Dermis microvascular lymphatic vessel endothelial cell (primary cell): ENCODE data around the gene ENPP1. TPM values are rescaled to one million over a fixed set of nuclear protein-coding genes. Genes with fewer than 3 reads are reported as not detected.
"Not testable (repeated sequence)": the region's sequence is repeated elsewhere in the genome, so short reads cannot be mapped to it uniquely, and the experiment has no call there.

Experiments
- DNase-seq, 2 donors: peaks; one replicate each; pipeline versions ENCODE4 v3.0.0 to v3.0.0-alpha.2; 2010; ENCODE audit warnings: low read depth in 2 of 2
- total RNA-seq: library from RNA; depleted of rRNA; stranded (reverse); fragments of >200 nt; gene quantifications from 2 replicates; pipeline ENCODE4 v1.2.1, GENCODE V29; 2014

ENPP1 gene
- total RNA-seq, 1 donor from 2014 or later = 0.13 TPM

GRCh38 chr6:131831392-131831791 lies 23.6 kb downstream of the ENPP1 start:
- peak in 1 of 2 donors; percentile 29 for DNase-seq

GRCh38 chr6:131831886-131832285 lies 24.1 kb downstream of the ENPP1 start:
- no peak for DNase-seq

DNA sequence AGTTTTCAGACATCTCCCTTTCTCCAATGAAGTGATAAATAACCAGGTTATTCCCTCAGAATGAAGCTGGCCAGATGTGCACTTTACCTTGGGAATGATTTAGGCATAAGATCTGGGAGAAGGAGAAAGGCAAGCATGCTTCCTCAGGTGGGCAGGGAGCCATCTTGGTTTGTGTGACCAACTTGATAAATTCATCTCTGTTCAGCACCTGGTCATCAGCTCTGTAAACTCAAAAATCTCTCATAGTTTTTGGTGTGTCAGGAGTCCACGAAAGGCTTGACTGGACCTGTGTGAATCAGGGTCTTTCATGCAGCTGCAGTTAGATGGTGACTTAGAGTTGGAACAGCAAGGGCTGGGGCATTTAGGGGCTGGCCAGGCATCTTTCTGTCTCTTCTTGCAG lies 24.5 kb downstream of the ENPP1 start:
- no peak for DNase-seq

- no peak for DNase-seq
Measured at GRCh38 chr6:131838051-131838450, 30.2 kb downstream of the ENPP1 start.

DNA sequence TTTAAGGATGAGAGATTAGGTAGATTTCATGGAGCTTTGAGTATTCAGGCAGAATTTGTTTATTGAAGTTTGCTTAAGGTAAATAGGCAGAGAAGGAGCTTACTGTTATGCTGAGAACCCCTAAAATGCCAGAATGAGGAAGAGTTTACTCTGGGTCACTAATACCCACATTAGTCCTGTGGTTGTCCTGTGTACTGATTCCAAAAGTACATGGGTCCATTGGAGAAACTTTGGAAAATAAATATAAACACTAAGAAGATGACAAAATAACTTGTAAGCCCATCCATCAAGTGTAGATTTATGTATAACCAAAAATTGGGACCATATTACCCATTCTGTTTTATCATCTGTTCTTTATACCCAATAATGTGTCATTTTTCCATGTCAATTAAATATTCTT lies 31.6 kb downstream of the ENPP1 start:
- no peak for DNase-seq

DNA sequence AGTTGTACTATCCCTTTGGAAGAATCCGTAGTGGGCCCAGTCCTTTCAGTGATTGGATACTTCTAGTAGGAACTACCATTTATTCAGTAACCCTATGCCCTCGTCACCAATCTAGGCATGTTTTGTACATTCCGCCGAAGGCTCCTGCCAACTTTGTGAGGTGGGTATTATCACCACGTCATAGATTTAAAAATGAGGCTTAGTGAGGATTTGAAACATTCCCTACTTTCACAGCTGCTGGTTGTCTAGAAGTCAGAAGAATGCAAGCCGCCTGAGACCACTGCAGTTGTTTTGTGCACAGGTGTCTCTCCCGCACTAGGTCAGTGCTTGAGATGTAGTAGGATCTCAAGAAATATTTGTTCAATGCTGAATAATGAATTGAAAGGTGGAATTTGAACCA lies 32.6 kb downstream of the ENPP1 start:
- DNase-seq = no peak

DNA sequence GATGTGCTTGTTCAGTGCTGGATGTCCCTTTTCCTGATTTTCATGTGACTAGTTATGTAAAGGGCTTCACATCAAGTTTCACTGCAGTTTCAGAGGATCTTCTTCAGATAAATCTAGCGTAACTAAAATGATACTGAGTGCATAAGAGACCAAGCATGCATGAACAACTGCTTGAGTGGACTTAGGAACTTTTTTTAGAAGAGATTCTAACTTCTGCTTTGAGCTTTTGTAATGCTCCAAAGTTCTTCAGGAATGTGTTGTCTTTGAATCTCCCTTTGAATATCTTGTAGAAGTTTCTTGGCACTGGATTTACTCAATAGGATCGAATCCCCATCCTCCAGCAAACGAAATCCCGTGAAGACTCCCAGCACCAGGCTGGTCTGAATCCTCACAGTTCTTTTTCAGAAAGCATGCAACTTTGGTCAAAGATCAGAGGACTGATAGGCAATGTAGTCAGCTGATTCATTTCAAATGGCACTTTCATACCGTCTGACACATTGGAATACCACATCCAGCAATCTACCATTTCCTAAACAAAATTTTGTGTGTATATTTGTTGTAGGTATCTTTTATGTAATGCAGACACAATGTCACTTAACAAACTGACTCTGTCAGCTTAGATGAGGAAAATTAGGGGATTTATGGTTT lies 33.2 kb downstream of the ENPP1 start:
- DNase-seq = no peak

GRCh38 chr6:131843768-131844167 lies 35.9 kb downstream of the ENPP1 start:
- DNase-seq = no peak

DNA sequence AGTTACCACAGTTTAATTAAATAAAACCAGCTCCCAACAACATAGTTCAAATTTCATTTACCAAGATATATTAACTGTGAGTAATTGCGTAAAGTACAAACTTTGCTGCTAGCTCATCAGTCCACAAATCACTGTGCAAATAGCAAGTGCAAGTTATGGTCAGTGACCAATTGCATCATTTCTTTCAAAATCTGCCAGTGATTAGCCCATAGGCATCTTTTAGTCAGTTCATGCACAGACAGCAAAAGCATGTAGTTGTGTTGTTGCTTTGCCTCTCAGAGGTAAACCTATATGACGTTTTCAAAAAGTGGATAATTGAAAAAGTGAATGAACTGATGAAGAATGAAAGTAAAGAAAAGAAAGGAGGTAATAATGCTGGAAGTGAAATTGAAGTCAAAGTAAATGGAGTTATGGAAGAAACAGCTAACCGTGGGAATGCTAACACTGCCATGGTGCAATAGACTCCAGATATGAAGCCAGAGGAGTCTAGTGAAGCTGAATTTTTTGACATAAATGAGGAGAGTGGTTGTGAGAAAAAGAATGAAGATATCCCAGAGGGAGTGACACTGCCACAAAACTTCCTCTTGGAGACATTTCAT lies 36.5 kb downstream of the ENPP1 start:
- no peak for DNase-seq

GRCh38 chr6:131846023-131846663 lies 38.3 kb downstream of the ENPP1 start:
- no peak for DNase-seq

GRCh38 chr6:131846905-131847304 lies 39.1 kb downstream of the ENPP1 start:
- no peak for DNase-seq

DNA sequence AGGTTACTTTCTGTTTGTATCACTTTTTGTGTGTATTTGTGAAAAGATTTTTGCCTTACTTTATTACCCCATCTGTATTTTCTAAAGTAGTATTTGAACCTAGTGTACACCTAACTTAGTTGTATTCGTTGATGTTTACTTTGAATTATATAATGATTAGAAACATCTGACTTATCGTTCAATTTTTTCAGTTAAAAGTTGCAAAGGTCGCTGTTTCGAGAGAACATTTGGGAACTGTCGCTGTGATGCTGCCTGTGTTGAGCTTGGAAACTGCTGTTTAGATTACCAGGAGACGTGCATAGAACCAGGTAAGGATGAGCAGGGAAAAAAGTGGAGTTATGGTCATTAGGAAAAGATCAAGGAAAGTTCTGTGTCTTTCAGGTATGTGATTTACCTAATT lies 42.0 kb downstream of the ENPP1 start:
- DNase-seq = no peak

GRCh38 chr6:131851049-131851769 lies 43.4 kb downstream of the ENPP1 start:
- no peak for DNase-seq

GRCh38 chr6:131852200-131852599 lies 44.4 kb downstream of the ENPP1 start:
- DNase-seq = no peak

GRCh38 chr6:131854803-131855202 lies 47.0 kb downstream of the ENPP1 start:
- peak in 1 of 2 donors; percentile 48 for DNase-seq

GRCh38 chr6:131858765-131859415 lies 51.1 kb downstream of the ENPP1 start:
- DNase-seq = peak in 1 of 2 donors; percentile 19

DNA sequence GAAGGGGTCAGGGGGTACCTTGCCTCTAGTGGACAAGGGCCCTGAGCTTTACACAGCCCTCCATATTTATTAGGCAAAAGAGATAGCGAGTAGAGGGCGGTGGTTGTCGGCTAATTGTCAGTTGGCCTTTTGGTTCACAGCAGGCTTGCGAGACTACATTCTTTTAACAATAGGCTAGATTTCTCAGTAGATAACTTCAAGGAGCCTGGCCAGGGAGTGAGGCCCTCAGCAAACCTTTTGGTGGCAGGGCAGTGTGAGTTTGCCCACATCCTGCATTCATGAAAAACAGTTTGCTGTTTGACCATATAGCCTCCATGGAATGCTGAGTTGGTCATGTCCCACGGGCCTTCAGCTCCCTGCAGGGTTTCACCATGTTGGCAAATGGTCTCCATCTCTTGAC lies 51.8 kb downstream of the ENPP1 start:
- not testable (repeated sequence) for DNase-seq

- DNase-seq = no peak
Measured at GRCh38 chr6:131861381-131861780, 53.6 kb downstream of the ENPP1 start.

GRCh38 chr6:131862476-131862875 lies 54.7 kb downstream of the ENPP1 start:
- DNase-seq = no peak

- no peak for DNase-seq
Measured at GRCh38 chr6:131867744-131868143, 59.9 kb downstream of the ENPP1 start.

DNA sequence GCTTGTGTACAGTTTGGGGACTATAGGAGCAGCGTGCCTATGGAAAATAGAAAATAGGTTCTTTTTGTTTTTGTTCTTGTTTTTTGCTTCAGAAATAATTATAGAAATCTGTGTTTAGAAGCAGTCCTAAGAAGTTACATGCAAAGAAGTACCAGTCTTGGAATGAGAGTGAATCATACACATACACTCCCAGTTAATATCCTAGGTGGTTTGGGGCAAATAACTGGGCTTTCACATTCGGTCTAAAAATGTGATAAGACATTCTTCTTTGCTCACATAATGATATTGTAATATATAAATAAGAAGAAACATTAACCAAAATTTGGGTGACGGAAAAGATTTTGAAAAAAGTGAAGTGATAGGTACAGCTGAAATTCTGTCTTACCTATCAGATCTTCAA lies 61.0 kb downstream of the ENPP1 start:
- no peak for DNase-seq

DNA sequence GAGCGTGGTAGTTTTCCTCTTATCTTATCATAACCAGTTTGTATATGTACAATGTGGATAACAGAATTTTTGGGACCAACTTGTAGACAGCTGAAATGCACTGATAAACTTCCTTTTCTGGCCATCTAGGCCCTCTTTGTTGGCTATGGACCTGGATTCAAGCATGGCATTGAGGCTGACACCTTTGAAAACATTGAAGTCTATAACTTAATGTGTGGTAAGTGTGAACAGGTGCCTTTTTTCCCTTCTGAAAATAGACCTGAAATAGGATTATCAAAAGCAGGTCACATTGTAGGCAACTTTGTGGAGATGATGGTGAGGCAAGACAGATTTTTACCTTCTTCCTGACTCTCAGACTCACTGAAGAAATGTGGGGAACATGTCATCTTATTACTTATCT lies 67.8 kb downstream of the ENPP1 start:
- DNase-seq = no peak
